Gastroesophageal sphincter (tissue), 3 donors: ENCODE measurements around the gene KLHL40.

Source experiments
- CTCF ChIP-seq, 4 experiments: fragments of 200-600 bp in 2 of 4; fragments of 450-650 bp in 2 of 4; sonication (generic) in 1 of 4; IDR thresholded peaks; one replicate each; pipeline ENCODE4 v1.5.1; 2017 to 2019; ENCODE audit warnings: antibody characterized with exemption in 4 of 4, mild to moderate bottlenecking in 2 of 4, moderate library complexity in 2 of 4
- EP300 ChIP-seq: sonication (generic); formaldehyde crosslinking; IDR thresholded peaks from one replicate; pipeline ENCODE4 v1.6.1; 2017; ENCODE audit warnings: antibody characterized with exemption, mild to moderate bottlenecking
- POLR2AphosphoS5 ChIP-seq: sonication (generic); formaldehyde crosslinking; IDR thresholded peaks from one replicate; pipeline ENCODE4 v1.6.1; 2017; ENCODE audit warnings: antibody characterized with exemption

GRCh38 chr3:42660131-42660715 lies 25.1 kb upstream of the KLHL40 start:
- TF ChIP-seq EP300 (no peak), CTCF (IDR thresholded peaks at IDR 0.05) (no peak), POLR2AphosphoS5 (no peak)
